NCI-H345 treated with DMSO at 0.1 percent for 48 hours (cell line): ENCODE results near the gene CNNM3.

Experiments
- DNase-seq: peaks from one replicate; lab custom pipeline; 2025; ENCODE audit not compliant: unreplicated experiment; lab: John Stamatoyannopoulos, UW

CNNM3 gene

DNA sequence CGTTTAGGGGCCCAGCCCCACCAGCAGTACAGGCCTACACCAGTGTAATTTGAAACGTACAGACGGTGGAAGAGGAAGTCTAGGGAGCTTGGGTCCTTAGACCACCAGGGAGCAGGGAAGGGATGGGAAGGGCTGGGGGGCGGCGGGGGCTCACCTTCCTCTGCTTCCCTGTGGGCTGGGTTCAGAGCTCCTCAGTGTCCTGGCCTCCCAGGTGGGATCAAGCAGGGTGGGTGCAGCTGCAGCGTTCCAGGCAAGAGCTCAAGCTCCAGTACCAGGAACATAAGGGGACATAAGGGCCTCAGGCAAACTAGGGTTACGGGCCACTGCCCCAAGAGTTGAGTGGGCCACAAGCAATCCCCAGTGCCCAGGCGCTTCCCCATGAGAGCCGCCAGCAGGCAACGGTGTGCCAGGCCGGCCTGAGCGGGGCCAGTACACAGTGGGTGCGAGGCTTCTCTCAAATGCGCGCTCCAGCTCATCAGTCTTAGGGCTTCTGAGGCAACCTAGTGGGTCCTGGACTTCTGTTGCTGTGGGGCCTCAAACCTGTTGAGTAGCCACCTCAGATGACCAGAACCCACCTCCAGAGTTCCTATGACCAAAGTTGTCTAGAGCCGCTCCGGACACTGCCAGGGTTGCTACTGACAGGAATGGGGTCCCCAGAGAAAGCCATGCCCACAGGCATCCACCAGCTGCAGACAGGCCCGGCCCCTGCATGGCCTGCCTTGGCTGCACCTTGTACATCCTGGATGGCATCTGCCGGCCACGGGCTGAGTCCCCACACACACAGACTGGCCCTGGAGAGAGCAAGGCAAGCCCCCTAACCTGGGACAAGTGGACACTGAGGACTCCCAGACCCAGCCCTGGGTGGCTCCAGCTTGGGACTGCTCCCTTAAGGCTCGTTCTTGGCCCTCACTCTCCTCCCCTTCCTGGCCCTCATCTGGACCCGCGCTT lies 22.6 kb downstream of the CNNM3 start:
- DNase-seq: no peak

GRCh38 chr2:96839293-96839874 lies 23.3 kb downstream of the CNNM3 start:
- DNase-seq: no peak

- DNase-seq: no peak
Measured at GRCh38 chr2:96839875-96840850, 24.1 kb downstream of the CNNM3 start.

GRCh38 chr2:96841701-96842495 lies 25.8 kb downstream of the CNNM3 start:
- no peak for DNase-seq

DNA sequence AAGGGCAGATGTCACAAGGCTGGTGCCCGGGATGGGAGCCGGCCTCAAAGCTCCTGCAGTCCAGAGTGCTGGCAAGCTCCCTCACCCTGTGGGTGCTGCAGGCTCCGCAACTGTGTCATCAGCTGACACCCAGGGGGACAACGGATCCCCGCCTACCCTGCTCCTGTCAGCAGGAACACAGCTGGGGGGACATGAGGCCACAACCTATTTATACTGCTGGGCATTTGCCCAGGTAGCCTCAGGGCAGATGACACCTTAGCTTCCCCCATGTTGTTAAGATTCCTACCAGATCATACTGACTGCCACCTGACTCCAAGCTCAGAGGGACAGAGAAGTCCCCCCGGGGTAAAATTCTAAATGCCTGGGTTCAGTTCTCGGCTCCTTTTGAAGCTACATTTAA lies 26.5 kb downstream of the CNNM3 start:
- no peak for DNase-seq

DNA sequence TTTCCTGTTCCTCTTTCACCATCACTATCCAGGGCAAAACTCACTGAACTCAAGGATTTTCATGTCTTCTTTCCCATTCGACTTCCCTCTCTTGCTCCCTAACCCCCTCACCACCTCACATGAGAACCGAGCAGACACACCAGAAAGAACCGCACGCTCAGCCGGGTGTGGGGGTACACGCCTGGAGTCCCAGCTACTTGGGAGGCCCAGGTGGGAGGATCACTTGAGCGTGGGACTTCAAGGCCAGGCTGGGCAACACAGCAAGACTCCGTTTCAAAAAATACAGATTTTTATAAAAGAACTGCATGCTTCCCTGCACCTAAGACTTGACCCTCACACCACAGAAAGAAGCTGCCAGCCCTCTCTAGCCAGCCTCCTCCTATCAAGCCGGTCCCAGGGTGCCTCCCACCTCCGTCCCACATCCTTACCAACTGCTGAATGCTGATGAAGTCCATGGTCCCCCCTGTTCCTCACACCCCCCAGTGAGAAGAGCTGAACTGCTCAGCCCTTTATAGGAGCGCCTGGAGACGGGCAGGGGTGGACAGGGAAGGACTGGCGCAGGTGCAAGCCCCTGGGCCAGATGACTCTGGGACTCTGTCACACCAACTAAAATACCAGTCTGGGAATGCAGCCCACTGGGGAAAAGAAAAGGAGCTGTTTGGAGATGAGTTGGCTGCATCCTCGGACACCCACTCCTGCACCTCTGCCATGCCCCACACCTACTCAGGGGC lies 27.6 kb downstream of the CNNM3 start, which contains the start of gene ANKRD23:
Gene ANKRD23 (minus strand): TSS at position 484 of the 731 bp plus-strand sequence. CDS start 29 bp downstream, at position 455.
- no peak for DNase-seq

- DNase-seq: no peak
Measured at GRCh38 chr2:96844405-96844808, 28.3 kb downstream of the CNNM3 start.

DNA sequence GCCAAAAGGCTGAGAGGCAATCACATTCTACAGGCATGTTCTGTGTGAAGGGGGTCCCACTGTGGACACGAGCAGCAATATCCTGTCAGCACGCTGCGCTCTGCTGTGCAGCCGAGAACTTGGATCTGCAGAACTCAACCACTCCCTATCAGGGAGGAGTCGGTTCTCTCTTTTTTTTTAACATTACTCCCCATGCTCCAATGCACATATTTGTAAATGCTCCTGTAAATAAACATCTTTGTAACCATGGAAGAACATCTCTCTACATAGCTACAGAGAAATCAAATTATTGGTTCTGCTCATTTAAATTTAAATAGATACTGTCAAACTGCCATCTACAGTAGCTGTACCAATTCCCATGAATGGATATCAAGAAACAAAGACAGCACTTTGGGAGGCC lies 30.8 kb downstream of the CNNM3 start:
- DNase-seq: no peak

GRCh38 chr2:96847586-96847985 lies 31.5 kb downstream of the CNNM3 start:
- no peak for DNase-seq

DNA sequence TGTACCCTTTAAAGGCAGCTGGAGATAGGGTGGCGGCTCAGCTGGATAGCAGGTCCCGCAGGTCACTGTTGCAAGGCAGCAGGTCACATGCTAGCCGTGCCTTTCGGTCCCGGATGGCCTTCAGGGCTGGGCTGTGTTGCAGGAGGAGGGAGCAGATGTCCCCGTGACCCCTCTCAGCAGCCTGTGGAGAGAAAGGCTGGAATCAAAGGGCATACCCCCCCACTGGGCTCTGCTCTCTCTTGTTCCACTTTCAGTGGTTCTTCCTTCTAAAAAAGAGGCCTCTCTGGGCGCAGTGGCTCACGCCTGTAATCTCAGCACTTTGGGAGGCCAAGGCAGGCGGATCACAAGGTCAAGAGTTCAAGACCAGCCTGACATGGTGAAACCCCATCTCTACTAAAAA lies 32.2 kb downstream of the CNNM3 start:
- DNase-seq: no peak

DNA sequence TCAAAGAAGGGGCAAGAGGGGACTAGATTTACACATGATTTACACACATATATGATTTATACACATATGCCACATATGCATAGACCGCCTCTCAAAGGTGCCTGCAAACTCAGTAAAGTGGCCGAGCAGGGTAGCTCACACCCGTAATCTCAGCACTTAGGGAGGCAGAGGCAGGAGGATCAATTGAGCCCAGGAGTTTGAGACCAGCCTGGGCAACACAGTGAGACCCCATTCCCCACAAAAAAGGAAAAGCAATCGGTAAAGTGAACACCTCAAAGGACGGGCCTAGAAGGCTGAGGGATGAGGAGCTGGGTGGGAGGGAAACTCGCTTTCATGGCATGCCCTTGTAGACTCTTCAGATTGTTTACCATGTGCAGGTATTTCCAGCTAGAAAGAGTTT lies 36.6 kb downstream of the CNNM3 start:
- DNase-seq: no peak

DNA sequence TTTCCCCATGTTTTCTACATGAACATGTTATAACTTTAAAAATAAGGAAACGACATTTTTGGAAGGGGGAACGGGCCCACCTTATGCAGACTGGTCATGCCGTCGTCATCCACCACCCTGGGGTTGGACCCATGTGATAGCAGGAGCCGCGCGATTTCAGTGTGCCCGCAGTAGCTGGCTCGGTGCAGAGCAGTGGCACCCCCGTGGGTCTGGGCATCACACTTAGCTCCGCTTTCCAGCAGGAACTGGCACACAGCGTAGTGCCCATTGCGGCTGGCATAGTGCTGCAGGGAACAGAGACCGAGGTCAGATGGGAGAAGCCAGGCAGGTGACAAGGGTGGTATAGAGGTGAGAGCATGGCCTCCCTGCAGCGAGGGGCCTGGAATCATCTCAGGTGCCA lies 37.3 kb downstream of the CNNM3 start:
- no peak for DNase-seq

GRCh38 chr2:96856776-96857666 lies 41.0 kb downstream of the CNNM3 start:
- DNase-seq: peak; percentile 63

DNA sequence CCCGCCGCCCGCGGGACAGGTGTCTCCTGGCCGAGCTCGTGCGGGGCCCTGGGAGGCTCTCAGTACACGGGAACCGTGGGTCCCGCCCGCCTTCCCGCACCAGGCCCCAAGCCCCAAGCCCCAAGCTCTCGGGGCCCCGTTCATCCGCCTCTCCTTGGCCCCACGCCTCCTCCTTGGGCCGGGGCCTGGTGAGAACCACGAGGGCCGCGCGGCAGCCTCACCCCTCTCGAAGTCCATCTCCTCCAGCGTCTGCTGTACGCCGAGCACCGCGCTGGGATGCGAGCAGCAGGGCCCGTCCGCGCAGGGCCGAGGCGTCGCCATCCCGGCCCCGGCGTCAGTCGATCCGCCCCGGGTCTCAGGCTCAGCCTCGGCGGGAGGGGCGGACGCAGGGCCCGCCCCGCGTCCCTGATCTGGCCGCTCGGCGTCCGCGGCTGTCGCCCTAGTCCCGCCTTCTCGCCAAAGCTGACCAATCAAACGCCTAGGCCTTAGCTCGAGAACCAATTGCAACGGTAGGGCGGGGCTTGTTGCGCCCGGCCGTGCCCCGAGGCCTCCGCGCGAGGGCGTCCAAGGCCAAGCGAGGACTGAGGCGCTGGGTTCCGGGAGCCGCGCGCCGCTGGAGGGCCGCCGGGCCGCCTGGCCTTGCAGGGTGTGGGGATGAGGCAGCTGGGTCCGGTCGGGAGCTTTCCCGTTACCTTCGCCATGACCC lies 41.8 kb downstream of the CNNM3 start, which contains the start of gene ANKRD39:
Gene ANKRD39 (minus strand): TSS at position 350 of the 706 bp plus-strand sequence. CDS start 29 bp downstream, at position 321.
- peak; percentile 96 for DNase-seq

DNA sequence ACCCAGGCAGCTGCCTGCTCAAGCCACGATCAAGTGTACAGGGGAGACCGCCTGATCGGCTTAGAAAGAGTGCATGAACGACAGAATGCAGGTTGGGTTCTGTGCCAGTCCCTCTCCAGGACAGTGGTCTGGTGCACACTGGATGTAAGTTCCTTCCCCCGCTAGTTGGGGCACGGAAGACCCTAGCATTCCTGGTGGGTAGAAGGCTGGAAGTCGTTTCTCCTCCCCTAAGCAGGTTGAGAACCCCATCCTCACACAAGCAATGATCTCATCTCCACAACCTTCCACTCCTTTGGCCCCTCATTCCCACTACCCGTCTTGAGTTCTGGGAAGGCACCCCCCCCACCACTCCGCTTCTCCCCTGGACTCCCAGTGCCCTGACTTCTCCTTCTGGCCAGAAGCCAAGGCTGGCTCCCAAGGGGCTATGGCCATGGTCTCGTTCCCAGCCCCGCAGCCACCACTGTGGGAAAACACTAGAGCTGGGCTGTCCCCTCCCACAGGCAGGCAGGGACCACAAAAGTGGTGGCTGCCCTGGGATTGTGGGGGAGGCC lies 43.1 kb downstream of the CNNM3 start:
- DNase-seq: no peak

DNA sequence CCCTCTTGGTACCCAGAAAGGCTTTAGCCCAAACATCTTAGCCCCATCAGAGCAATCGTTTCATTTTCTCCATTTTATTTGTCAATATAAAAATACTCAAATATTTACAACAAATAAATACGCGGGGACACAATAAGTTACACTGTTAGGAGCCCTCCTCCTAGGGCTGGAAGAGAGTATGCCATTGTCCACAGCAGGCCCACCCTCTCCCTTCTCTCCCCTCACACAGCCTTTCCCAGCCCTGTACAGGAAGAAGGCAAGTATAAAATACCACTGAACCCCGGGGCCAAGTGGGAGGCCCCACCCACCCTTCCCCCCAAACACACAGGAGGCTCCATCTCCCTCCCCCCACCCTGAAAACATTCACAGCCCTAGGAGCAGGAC lies 43.6 kb downstream of the CNNM3 start:
- no peak for DNase-seq
